ENCODE data around the gene VTA1. TPM values are rescaled to one million over a fixed set of nuclear protein-coding genes. Genes with fewer than 3 reads are reported as not detected.
A peak's percentile ranks its signal among the peaks of the same experiment; 100 is the strongest.
"Not testable (repeated sequence)": the region's sequence is repeated elsewhere in the genome, so short reads cannot be mapped to it uniquely, and the experiment has no call there.

The VTA1 gene
- polyA plus RNA-seq, 1 donor: 73.9 TPM

DNA sequence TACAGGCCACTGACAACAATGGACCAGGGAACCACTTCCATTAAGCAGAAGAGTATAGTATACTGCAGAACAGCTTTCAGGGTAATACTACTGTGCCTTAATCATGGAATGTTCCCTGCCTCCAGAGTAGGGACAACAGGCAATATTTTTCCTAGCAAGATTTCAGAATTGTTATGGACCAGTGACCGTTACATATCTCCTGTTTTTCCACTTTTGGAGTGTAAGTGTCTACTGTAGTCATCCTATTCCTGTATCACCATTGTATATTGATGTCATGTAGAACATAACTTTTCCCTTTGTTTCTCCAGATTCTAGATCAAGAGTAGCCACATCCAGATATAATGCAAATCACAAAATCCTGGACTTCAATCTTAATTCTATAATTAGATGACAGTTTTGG, 16.2 kb upstream of the VTA1 start:
- Histone ChIP-seq H3K4me3 (ENCODE audit: low read length) (no peak overlapping the region), H3K9me3 (ENCODE audit: control insufficient read depth, low read depth, low read length) (no peaks in the 10 kb centered on the region), H3K27me3 (ENCODE audit: control insufficient read depth, insufficient read depth, low read length) (peaks cover 3% of the 10 kb centered on the region), H3K4me1 (ENCODE audit: control insufficient read depth, insufficient read depth, low read length) (no peaks in the 10 kb centered on the region), H3K27ac (ENCODE audit: low read length) (no peak overlapping the region), H3K36me3 (ENCODE audit: control insufficient read depth, insufficient read depth, low read length) (no peaks in the 10 kb centered on the region)
- no peak for DNase-seq
- WGBS (ENCODE audit: insufficient coverage, low lambda C conversion rate): no CpG with 5 or more reads among the region's 1 CpG

DNA sequence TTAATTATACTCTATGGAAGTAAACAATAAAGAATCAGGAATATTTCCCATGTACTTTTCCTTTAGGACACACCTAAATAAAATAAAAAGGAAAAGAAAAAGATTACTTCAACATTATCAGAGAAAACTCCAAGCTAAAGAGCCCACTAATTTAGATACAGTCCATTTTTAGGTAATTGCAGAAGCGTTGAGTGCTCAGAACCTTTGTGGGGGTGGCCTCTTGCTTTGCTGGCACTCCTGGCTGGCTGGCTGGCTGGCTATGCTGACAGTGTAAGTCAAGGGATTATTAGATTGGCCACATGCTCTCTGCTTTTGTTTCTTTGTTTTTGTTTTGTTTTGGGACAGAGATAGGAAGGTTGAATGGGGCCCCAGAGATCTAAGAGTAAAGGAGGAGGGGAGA, 14.4 kb upstream of the VTA1 start, which contains the start of gene GJE1:
Gene GJE1, plus strand, starts transcription at position 301 of the 400 bp plus-strand sequence. CDS start 234 bp downstream, outside the sequence.
- no CpG with 5 or more reads among the region's 1 CpG for WGBS (ENCODE audit: insufficient coverage, low lambda C conversion rate)
- Histone ChIP-seq H3K36me3 (ENCODE audit: control insufficient read depth, insufficient read depth, low read length) (no peaks in the 10 kb centered on the region), H3K4me1 (ENCODE audit: control insufficient read depth, insufficient read depth, low read length) (no peaks in the 10 kb centered on the region), H3K4me3 (ENCODE audit: low read length) (no peak within 1 kb of the TSS), H3K27ac (ENCODE audit: low read length) (no peak within 1 kb of the TSS), H3K27me3 (ENCODE audit: control insufficient read depth, insufficient read depth, low read length) (peaks cover 3% of the 10 kb centered on the region), H3K9me3 (ENCODE audit: control insufficient read depth, low read depth, low read length) (no peaks in the 10 kb centered on the region)
- no peak for DNase-seq

DNA sequence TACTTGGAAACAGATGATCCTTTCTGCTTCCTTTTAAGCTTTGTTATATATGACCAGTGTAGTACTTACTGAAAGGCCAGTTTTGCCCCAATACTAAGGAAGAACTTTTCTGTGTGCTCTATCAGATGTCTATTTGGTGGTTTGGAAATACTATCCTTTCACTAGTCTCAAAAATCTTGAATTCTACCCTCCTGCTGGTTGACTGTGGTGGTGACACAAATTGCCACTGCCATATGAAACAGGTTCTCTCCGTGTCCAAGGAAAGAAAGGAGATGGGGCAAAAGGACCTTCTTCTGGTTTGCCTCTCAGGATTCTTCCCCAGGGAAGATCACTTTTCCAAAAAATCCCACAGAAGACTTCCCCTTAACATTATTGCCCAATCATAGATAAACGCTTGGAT, 8.2 kb upstream of the VTA1 start:
- no peaks in the 10 kb centered on the region for H3K27me3 ChIP-seq (ENCODE audit: control insufficient read depth, insufficient read depth, low read length)
- no peaks in the 10 kb centered on the region for H3K4me1 ChIP-seq (ENCODE audit: control insufficient read depth, insufficient read depth, low read length)
- no peaks in the 10 kb centered on the region for H3K36me3 ChIP-seq (ENCODE audit: control insufficient read depth, insufficient read depth, low read length)
- DNase-seq: no peak
- no peak overlapping the region for H3K4me3 ChIP-seq (ENCODE audit: low read length)
- WGBS (ENCODE audit: insufficient coverage, low lambda C conversion rate): 92% methylated on average over 1 of the region's 2 CpGs
- H3K27ac ChIP-seq (ENCODE audit: low read length): no peak overlapping the region
- no peaks in the 10 kb centered on the region for H3K9me3 ChIP-seq (ENCODE audit: control insufficient read depth, low read depth, low read length)

DNA sequence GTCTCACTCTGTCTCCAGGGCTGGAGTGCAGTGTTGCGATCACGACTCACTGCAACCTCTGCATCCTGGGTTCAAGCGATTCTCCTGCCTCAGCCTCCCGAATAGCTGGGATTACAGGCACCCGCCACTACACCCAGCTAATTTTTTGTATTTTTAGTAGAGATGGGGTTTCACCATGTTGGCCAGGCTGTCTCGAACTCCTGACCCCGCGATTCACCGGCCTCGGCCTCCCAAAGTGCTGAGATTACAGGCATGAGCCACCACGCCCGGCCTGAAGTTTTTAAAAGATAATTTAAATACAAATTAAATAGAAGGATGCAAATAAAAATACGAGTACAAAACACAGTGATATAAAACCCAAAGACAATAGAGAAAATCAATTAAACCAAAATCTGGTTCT, 5.5 kb upstream of the VTA1 start:
- H3K36me3 ChIP-seq (ENCODE audit: control insufficient read depth, insufficient read depth, low read length); H3K9me3 ChIP-seq (ENCODE audit: control insufficient read depth, low read depth, low read length); DNase-seq; H3K27ac ChIP-seq (ENCODE audit: low read length); H3K4me1 ChIP-seq (ENCODE audit: control insufficient read depth, insufficient read depth, low read length); H3K27me3 ChIP-seq (ENCODE audit: control insufficient read depth, insufficient read depth, low read length); H3K4me3 ChIP-seq (ENCODE audit: low read length): not testable (repeated sequence)
- 67% methylated on average over 1 of the region's 13 CpGs for WGBS (ENCODE audit: insufficient coverage, low lambda C conversion rate)

DNA sequence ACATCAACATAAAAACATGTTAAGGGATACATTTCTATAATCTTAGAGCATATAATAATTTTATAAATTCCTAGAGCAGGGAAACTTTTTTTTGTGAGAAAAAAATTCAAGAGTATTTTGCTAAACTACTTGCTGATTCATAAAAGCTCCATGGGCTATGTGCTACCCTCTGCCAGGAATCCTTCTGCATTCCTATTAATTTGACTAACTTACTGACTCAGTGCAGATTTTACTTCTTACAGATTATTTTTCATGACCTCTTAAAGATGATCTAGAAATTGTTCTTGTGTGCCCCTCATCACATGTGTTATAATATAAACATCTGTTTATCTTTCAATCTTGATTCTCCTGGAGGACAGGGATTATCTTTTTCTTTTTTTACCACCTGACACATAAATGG, 5.7 kb downstream of the VTA1 start:
- Histone ChIP-seq H3K27ac (ENCODE audit: low read length) (no peak overlapping the region), H3K27me3 (ENCODE audit: control insufficient read depth, insufficient read depth, low read length) (no peaks in the 10 kb centered on the region), H3K4me3 (ENCODE audit: low read length) (no peak overlapping the region), H3K4me1 (ENCODE audit: control insufficient read depth, insufficient read depth, low read length) (peaks cover 2% of the 10 kb centered on the region), H3K36me3 (ENCODE audit: control insufficient read depth, insufficient read depth, low read length) (peaks cover 2% of the 10 kb centered on the region), H3K9me3 (ENCODE audit: control insufficient read depth, low read depth, low read length) (no peaks in the 10 kb centered on the region)
- no peak for DNase-seq

DNA sequence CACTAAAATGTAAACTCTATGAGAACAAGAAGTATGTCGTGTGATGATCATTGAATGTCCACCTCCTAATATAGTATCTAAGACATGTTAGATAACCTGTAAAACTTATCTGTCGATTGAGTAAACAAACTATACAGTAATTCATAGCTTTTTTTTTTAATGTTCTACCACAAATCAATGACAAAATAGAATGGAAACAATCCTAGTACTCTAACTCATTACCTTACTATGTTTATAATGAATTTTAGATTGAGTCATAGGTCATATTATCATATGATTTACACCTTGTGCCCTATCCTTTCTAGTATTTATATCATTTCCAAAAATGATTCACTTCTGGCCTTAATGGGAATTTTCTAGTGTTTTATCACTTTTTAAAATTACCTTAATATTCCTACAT, 6.1 kb downstream of the VTA1 start:
- H3K36me3 ChIP-seq (ENCODE audit: control insufficient read depth, insufficient read depth, low read length): peaks cover 2% of the 10 kb centered on the region
- no peak overlapping the region for H3K27ac ChIP-seq (ENCODE audit: low read length)
- no CpG with 5 or more reads among the region's 2 CpGs for WGBS (ENCODE audit: insufficient coverage, low lambda C conversion rate)
- H3K9me3 ChIP-seq (ENCODE audit: control insufficient read depth, low read depth, low read length): no peaks in the 10 kb centered on the region
- H3K4me1 ChIP-seq (ENCODE audit: control insufficient read depth, insufficient read depth, low read length): peaks cover 2% of the 10 kb centered on the region
- H3K4me3 ChIP-seq (ENCODE audit: low read length): no peak overlapping the region
- no peaks in the 10 kb centered on the region for H3K27me3 ChIP-seq (ENCODE audit: control insufficient read depth, insufficient read depth, low read length)
- DNase-seq: no peak

DNA sequence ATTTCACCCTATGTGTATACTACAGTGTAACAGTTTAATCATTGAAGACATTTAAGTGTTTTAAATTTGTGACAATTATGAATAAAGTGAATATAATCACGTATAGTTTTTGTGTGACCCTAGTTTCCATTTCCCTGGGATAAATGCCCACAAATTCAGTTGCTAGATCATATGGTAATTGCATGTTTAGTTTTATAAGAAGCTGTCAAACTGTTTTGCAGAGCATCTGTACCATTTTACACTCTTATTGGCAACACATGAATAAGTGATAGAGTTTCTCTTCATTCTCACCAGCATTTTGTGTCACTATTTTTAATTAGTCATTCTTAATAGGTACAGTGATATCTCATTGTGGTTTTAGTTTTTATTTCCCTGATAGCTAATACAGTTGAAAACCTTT, 7.3 kb downstream of the VTA1 start:
- no peaks in the 10 kb centered on the region for H3K9me3 ChIP-seq (ENCODE audit: control insufficient read depth, low read depth, low read length)
- H3K4me1 ChIP-seq (ENCODE audit: control insufficient read depth, insufficient read depth, low read length): peaks cover under 1% of the 10 kb centered on the region
- DNase-seq: no peak
- peaks cover 2% of the 10 kb centered on the region for H3K36me3 ChIP-seq (ENCODE audit: control insufficient read depth, insufficient read depth, low read length)
- no peak overlapping the region for H3K27ac ChIP-seq (ENCODE audit: low read length)
- no peak overlapping the region for H3K4me3 ChIP-seq (ENCODE audit: low read length)
- H3K27me3 ChIP-seq (ENCODE audit: control insufficient read depth, insufficient read depth, low read length): no peaks in the 10 kb centered on the region
- no CpG with 5 or more reads among the region's 1 CpG for WGBS (ENCODE audit: insufficient coverage, low lambda C conversion rate)

DNA sequence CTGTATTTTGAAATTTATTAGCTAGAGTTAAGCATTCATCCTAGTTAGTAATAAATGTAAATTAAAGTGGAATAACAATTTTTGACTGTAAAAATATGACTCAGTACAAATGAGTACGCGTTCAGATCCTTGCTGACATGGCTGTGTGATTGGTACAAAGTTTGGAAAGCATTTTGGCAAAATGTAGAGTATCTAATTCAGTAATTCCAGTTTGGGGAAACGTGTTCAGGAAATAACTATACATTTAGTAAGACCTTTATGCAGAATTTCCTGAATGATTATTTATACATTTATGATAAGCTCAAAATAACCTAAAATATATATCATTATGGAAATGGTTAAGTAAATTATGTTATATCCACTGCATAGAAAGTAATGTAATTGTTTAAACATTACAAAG, 8.0 kb downstream of the VTA1 start:
- H3K27ac ChIP-seq (ENCODE audit: low read length): no peak overlapping the region
- no peaks in the 10 kb centered on the region for H3K9me3 ChIP-seq (ENCODE audit: control insufficient read depth, low read depth, low read length)
- no peaks in the 10 kb centered on the region for H3K4me1 ChIP-seq (ENCODE audit: control insufficient read depth, insufficient read depth, low read length)
- H3K4me3 ChIP-seq (ENCODE audit: low read length): no peak overlapping the region
- no peak for DNase-seq
- H3K36me3 ChIP-seq (ENCODE audit: control insufficient read depth, insufficient read depth, low read length): peaks cover 2% of the 10 kb centered on the region
- no CpG with 5 or more reads among the region's 3 CpGs for WGBS (ENCODE audit: insufficient coverage, low lambda C conversion rate)
- H3K27me3 ChIP-seq (ENCODE audit: control insufficient read depth, insufficient read depth, low read length): no peaks in the 10 kb centered on the region

DNA sequence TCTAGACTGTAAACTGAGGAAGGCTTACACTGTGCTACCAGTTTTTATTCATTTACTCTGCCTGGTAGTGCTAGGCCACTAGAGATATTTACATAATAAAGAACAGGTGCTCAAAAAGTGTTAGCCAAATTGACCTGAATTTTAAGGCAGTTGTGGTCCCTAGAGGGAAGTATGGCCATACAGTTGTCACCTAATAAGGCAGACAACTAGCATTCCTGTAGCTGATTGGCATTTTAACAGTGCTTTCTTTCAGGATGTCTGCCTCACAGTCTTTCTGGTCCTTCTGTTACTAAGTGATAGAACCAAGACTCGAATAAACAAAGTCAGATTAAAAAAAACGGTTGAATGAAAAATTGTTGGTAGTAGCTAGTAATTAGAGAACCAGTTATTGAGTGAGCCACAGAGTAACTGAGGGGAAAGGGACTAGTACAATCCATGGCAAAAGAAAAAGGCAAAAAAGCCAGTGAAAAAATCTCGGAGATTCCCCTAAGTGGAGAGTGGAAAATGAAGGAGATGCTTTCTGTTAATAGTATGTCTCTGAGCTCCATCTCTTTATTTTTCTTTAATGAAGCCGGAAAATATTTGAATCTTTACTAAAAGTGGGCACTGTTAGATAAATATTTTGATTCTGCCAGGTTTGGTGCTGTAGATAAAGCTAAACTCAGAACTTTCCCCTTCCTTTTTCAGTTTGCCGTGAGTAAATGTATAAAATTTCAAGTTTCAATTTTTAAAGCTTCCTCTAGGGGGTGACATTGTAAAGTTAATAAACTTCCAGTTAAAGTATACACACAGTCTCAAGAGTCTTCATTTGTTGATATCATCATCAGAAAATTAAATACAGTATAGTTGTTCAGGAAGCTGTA, 9.1 kb downstream of the VTA1 start:
- Histone ChIP-seq H3K36me3 (ENCODE audit: control insufficient read depth, insufficient read depth, low read length) (no peaks in the 10 kb centered on the region), H3K4me3 (ENCODE audit: low read length) (no peak overlapping the region), H3K27ac (ENCODE audit: low read length) (no peak overlapping the region), H3K9me3 (ENCODE audit: control insufficient read depth, low read depth, low read length) (no peaks in the 10 kb centered on the region), H3K4me1 (ENCODE audit: control insufficient read depth, insufficient read depth, low read length) (no peaks in the 10 kb centered on the region), H3K27me3 (ENCODE audit: control insufficient read depth, insufficient read depth, low read length) (no peaks in the 10 kb centered on the region)
- peak in 1 of 2 donors; percentile 18 for DNase-seq
- 70% methylated on average over 4 of the region's 5 CpGs for WGBS (ENCODE audit: insufficient coverage, low lambda C conversion rate)

DNA sequence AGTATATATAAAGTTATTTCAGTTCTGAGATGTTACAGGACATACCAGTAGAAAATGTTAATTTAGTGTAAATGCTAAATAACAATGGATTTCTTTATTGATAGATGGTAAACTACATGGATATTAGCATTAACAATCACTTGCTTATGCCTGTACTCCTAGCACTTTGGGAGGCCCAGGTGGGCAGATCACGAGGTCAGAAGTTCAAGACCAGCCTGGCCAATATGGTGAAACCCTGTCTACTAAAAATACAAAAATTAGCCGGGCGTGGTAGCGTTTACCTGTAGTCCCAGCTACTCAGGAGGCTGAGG, 9.7 kb downstream of the VTA1 start:
- not testable (repeated sequence) for H3K27me3 ChIP-seq (ENCODE audit: control insufficient read depth, insufficient read depth, low read length); H3K36me3 ChIP-seq (ENCODE audit: control insufficient read depth, insufficient read depth, low read length); H3K9me3 ChIP-seq (ENCODE audit: control insufficient read depth, low read depth, low read length); H3K4me1 ChIP-seq (ENCODE audit: control insufficient read depth, insufficient read depth, low read length); H3K27ac ChIP-seq (ENCODE audit: low read length); H3K4me3 ChIP-seq (ENCODE audit: low read length); DNase-seq
- no CpG with 5 or more reads among the region's 4 CpGs for WGBS (ENCODE audit: insufficient coverage, low lambda C conversion rate)

DNA sequence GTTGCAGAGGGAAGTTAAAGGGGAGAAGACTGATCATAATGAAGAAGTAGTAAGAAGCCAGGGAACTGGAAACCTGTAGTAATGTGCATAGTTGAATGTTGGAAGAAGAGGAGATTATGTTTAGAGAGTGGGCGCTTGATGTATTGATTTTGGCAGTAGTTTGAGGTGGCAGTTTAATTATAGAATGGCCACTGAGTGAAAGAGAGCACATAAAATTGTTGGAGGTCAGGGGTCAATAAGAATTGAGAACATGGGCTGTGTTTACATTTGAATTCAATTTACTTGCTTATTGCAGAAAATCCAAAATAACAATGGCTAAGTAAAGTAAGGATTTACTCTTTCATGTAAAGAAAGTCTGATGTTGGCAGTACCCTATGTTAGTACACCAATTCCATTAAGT, 15.7 kb downstream of the VTA1 start:
- Histone ChIP-seq H3K27me3 (ENCODE audit: control insufficient read depth, insufficient read depth, low read length) (no peaks in the 10 kb centered on the region), H3K4me1 (ENCODE audit: control insufficient read depth, insufficient read depth, low read length) (no peaks in the 10 kb centered on the region)

More for the DNA sequence above, 15.7 kb downstream of the VTA1 start:
- peaks cover 12% of the 10 kb centered on the region for H3K36me3 ChIP-seq (ENCODE audit: control insufficient read depth, insufficient read depth, low read length)
- whole genome bisulfite sequencing (ENCODE audit: insufficient coverage, low lambda C conversion rate): no CpG with 5 or more reads among the region's 1 CpG
- H3K4me3 ChIP-seq (ENCODE audit: low read length): no peak overlapping the region
- no peak for DNase-seq
- H3K9me3 ChIP-seq (ENCODE audit: control insufficient read depth, low read depth, low read length): no peaks in the 10 kb centered on the region
- H3K27ac ChIP-seq (ENCODE audit: low read length): no peak overlapping the region
